Mesenchymal stem cell (in vitro differentiated cells and primary cell): ENCODE measurements around the gene SKIC8. TPM values are rescaled to one million over a fixed set of nuclear protein-coding genes. Genes with fewer than 3 reads are reported as not detected.

ENCODE experiments used
- DNase-seq: peaks from one replicate; pipeline ENCODE4 v3.0.0-alpha.2; 2013
- H2AFZ ChIP-seq: one replicate; pipeline ENCODE4 v1.6.1; 2013; ENCODE audit warnings: low read depth, mild to moderate bottlenecking, control low read depth, inconsistent platforms, low read length, moderate library complexity
- H2AK5ac ChIP-seq: 2 replicates; pipeline ENCODE4 v1.6.1; 2013; ENCODE audit warnings: low read length, moderate library complexity, mild to moderate bottlenecking, inconsistent platforms; ENCODE audit not compliant: severe bottlenecking
- H2BK120ac ChIP-seq: one replicate; pipeline ENCODE4 v1.6.1; 2013; ENCODE audit warnings: low read depth, mild to moderate bottlenecking, inconsistent platforms, low read length, moderate library complexity
- H2BK12ac ChIP-seq, 2 experiments: one replicate each; pipeline ENCODE4 v1.6.1; 2013; ENCODE audit warnings: inconsistent platforms in 2 of 2, low read length in 2 of 2, mild to moderate bottlenecking in 2 of 2, moderate library complexity in 2 of 2, control low read depth in 1 of 2
- H2BK15ac ChIP-seq: one replicate; pipeline ENCODE4 v1.6.1; 2013; ENCODE audit warnings: mild to moderate bottlenecking, low read depth, inconsistent platforms; ENCODE audit not compliant: poor library complexity, severe bottlenecking
- H2BK5ac ChIP-seq: 2 replicates; pipeline ENCODE4 v1.6.1; 2013; ENCODE audit warnings: low read depth, mild to moderate bottlenecking, low read length, control low read depth, inconsistent platforms; ENCODE audit not compliant: poor library complexity, severe bottlenecking
- H3K14ac ChIP-seq, 2 experiments: one replicate each; pipeline ENCODE4 v1.6.1; 2013; ENCODE audit warnings: inconsistent platforms in 2 of 2, low read length in 2 of 2, control low read depth in 1 of 2, mild to moderate bottlenecking in 1 of 2, moderate library complexity in 1 of 2
- H3K18ac ChIP-seq, 2 experiments: one replicate each; pipeline ENCODE4 v1.6.1; 2013; ENCODE audit warnings: inconsistent platforms in 2 of 2, low read length in 2 of 2, control low read depth in 1 of 2, low read depth in 1 of 2, mild to moderate bottlenecking in 1 of 2
- H3K23ac ChIP-seq, 2 experiments: one replicate each; pipeline ENCODE4 v1.6.1; 2013; ENCODE audit warnings: inconsistent platforms in 2 of 2, low read length in 2 of 2, mild to moderate bottlenecking in 2 of 2, moderate library complexity in 2 of 2, control low read depth in 1 of 2
- H3K27ac ChIP-seq: 2 replicates; pipeline ENCODE4 v1.5.1; 2013; ENCODE audit warnings: mild to moderate bottlenecking, moderate library complexity, low read length, control low read depth, inconsistent platforms; ENCODE audit not compliant: poor library complexity, severe bottlenecking
- H3K27me3 ChIP-seq, 2 experiments: 2 replicates each; pipeline versions ENCODE4 v1.6.1 to v1.7.0; 2013; ENCODE audit warnings: low read length in 2 of 2, mild to moderate bottlenecking in 2 of 2, moderate library complexity in 2 of 2, control low read depth in 1 of 2, inconsistent platforms in 1 of 2; ENCODE audit not compliant: control insufficient read depth in 1 of 2, insufficient read depth in 1 of 2
- H3K36me3 ChIP-seq, 2 experiments: 2 replicates each; pipeline versions ENCODE4 v1.6.1 to v1.7.0; 2013; ENCODE audit warnings: low read length in 2 of 2, control low read depth in 1 of 2, inconsistent platforms in 1 of 2, low read depth in 1 of 2, mild to moderate bottlenecking in 1 of 2; ENCODE audit not compliant: insufficient read depth in 2 of 2, control insufficient read depth in 1 of 2
- H3K4ac ChIP-seq, 2 experiments: one replicate each; pipeline ENCODE4 v1.6.1; 2013; ENCODE audit warnings: inconsistent platforms in 2 of 2, low read length in 2 of 2, mild to moderate bottlenecking in 2 of 2, moderate library complexity in 2 of 2, control low read depth in 1 of 2, low read depth in 1 of 2
- H3K4me1 ChIP-seq: 2 replicates; pipeline ENCODE4 v1.6.1; 2013; ENCODE audit warnings: low read depth, low read length, control low read depth; ENCODE audit not compliant: control insufficient read depth, insufficient read depth
- H3K4me2 ChIP-seq: 2 replicates; pipeline ENCODE4 v1.6.1; 2013; ENCODE audit warnings: low read length, mild to moderate bottlenecking, inconsistent platforms; ENCODE audit not compliant: poor library complexity, severe bottlenecking
- H3K4me3 ChIP-seq, 2 experiments: 2 replicates each; pipeline versions ENCODE4 v1.5.1 to v1.7.0; 2013; ENCODE audit warnings: low read length in 2 of 2, mild to moderate bottlenecking in 2 of 2, control low read depth in 1 of 2, low read depth in 1 of 2; ENCODE audit not compliant: insufficient read depth in 1 of 2
- H3K79me1 ChIP-seq: replicated peaks from 2 replicates; pipeline ENCODE4 v1.6.1; 2013; ENCODE audit warnings: mild to moderate bottlenecking, control low read depth, low read length, inconsistent platforms; ENCODE audit not compliant: poor library complexity, severe bottlenecking
- H3K9ac ChIP-seq: 2 replicates; pipeline ENCODE4 v1.7.0; 2013; ENCODE audit warnings: mild to moderate bottlenecking, low read length, moderate library complexity
- H3K9me3 ChIP-seq: 2 replicates; pipeline ENCODE4 v1.7.0; 2013; ENCODE audit warnings: mild to moderate bottlenecking, low read length; ENCODE audit not compliant: control insufficient read depth
- H4K8ac ChIP-seq: one replicate; pipeline ENCODE4 v1.6.1; 2013; ENCODE audit warnings: inconsistent platforms, mild to moderate bottlenecking, low read length, moderate library complexity
- H4K91ac ChIP-seq: one replicate; pipeline ENCODE4 v1.6.1; 2013; ENCODE audit warnings: mild to moderate bottlenecking, low read length, inconsistent platforms
- WGBS: methylation state at CpG from one replicate; pipeline ENCODE4 v1.1.7; 2013; ENCODE audit warnings: mixed read lengths; 5-methylcytosine and 5-hydroxymethylcytosine counted together
- polyA plus RNA-seq, 2 experiments: library from polyadenylated mRNA; stranded (reverse); fragments of 200-250 nt; gene quantifications; one replicate each; pipeline ENCODE4 v1.2.3, GENCODE V29; 2013

SKIC8 gene
- 29.0 TPM for polyA plus RNA-seq (2013, experiment 1 of 2)
- 29.2 TPM for polyA plus RNA-seq (2013, experiment 2 of 2)

DNA sequence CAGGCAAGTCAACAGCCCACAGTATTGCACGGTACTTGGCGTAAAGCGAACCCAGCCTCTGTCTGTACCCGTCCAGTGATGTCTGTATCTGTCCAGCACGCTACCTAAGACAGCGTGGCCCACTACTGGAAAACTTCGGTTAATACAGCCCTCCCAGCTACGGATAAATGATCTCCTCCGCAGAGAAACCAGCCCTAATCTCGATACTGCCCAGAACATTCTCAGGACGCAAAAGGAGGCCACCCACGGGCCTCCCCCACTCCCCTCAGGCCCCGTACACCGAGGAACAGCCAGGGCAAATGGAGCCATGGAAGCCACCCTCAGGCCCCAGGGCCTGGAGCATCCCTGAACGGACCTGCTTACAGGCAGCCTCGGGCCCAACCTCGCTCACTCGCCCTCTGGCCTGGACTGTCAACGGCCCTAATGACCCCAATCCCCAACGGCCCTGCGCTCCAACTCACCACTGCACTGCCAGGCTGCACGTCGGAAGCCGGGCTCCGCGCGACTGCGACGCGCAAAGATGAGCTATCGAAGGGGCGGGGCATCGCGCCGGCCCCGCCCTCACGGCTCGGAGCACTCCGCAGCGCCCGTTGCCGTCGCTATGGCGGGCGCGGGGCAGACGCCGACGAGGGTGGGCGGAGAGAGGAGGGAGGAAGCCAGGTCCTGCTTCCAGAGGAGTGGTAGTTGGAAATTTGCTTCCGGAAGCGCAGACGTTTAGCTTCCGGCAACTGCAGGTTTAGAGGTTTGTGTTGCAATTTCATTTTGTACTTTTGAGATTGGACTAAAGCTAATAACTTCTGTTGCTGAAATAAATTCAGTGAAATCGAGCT lies at the start of gene SKIC8:
Gene SKIC8 (minus strand): TSS at position 509 of the 830 bp plus-strand sequence. CDS start 3,923 bp downstream, outside the sequence.
- H2AK5ac ChIP-seq = peak within 1 kb of the TSS; percentile 31
- no peak within 1 kb of the TSS for H2BK5ac ChIP-seq
- H2AFZ ChIP-seq = peak within 1 kb of the TSS; percentile 65
- peak within 1 kb of the TSS; percentile 91 to 98 for H3K4me3 ChIP-seq
- peak within 1 kb of the TSS; percentile 60 for H3K27ac ChIP-seq
- H3K4me2 ChIP-seq = peak within 1 kb of the TSS; percentile 88
- peaks cover 13% of the 10 kb centered on the region for H3K79me1 ChIP-seq
- DNase-seq = peak; percentile 95
- H4K91ac ChIP-seq = peak within 1 kb of the TSS; percentile 55
- no peak within 1 kb of the TSS for H3K23ac ChIP-seq
- no peaks in the 10 kb centered on the region for H3K9me3 ChIP-seq
- peak within 1 kb of the TSS in 1 of 2 experiments; percentile 64 for H3K4ac ChIP-seq
- peak within 1 kb of the TSS; percentile 96 for H4K8ac ChIP-seq
- peak within 1 kb of the TSS in 1 of 2 experiments; percentile 63 for H3K14ac ChIP-seq
- peak within 1 kb of the TSS; percentile 98 for H3K9ac ChIP-seq
- no peak within 1 kb of the TSS for H2BK120ac ChIP-seq
- H2BK12ac ChIP-seq = no peak within 1 kb of the TSS
- peaks cover 15% of the 10 kb centered on the region for H3K4me1 ChIP-seq
- 1% methylated on average over 53 of the region's 55 CpGs for WGBS
- H3K36me3 ChIP-seq = peaks cover 1 to 14% of the 10 kb centered on the region in 2 experiments
- H3K18ac ChIP-seq = peak within 1 kb of the TSS; percentile 56 to 75
- peak within 1 kb of the TSS; percentile 20 for H2BK15ac ChIP-seq
- no peaks in the 10 kb centered on the region for H3K27me3 ChIP-seq

DNA sequence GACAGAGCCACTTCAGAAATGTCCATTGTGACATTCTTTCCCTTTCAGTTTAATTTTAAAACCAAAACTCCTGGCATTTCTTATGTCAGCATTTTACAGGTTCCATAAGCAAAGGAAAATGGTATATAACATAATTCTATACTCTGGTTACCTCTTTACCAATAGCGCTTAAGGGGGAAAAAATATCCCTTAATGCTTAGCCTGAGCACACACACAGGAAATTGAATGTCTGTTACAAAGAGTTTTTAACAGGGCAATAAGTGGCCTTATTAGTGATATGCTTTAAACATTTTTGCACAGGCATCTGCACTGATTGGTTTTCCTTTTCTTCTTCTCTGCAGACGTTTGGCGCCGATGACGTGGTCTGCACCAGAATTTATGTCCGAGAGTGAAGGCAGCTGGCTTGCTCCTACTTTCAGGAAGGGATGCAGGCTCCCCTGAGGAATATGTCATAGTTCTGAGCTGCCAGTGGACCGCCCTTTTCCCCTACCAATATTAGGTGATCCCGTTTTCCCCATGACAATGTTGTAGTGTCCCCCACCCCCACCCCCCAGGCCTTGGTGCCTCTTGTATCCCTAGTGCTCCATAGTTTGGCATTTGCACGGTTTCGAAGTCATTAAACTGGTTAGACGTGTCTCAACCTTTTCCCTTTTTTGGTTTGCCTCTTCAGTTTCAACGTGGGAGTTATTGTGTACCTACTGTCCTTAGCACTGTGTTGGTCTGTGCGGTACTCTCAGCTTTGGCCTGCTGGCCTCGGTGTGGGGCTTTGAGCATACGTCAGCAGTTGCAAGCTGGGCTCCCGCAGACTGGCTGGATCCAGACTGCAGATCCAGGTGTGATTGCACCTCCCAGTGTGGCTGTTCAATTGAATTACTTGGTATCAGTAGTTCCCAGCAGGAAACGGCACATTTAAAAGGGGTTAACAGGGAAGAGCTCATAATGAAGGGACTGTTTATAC lies 48.5 kb upstream of the SKIC8 start:
- H3K9me3 ChIP-seq = no peaks in the 10 kb centered on the region
- H3K36me3 ChIP-seq = no peaks in the 10 kb centered on the region
- no peaks in the 10 kb centered on the region for H3K4me1 ChIP-seq
- H2BK12ac ChIP-seq = no peak overlapping the region
- no peak overlapping the region for H3K14ac ChIP-seq
- H3K4me3 ChIP-seq = no peak overlapping the region
- H3K9ac ChIP-seq = no peak overlapping the region
- no peak overlapping the region for H2BK15ac ChIP-seq
- 53% methylated on average over 16 of the region's 17 CpGs for WGBS
- no peak overlapping the region for H2BK120ac ChIP-seq
- peak; percentile 49 for DNase-seq
- no peak overlapping the region for H2BK5ac ChIP-seq
- peak overlapping the region; percentile 8 for H4K8ac ChIP-seq
- H3K18ac ChIP-seq = peak overlapping the region in 1 of 2 experiments; percentile 5
- no peak overlapping the region for H2AFZ ChIP-seq
- H3K27ac ChIP-seq = no peak overlapping the region
- no peaks in the 10 kb centered on the region for H3K79me1 ChIP-seq
- no peak overlapping the region for H3K4ac ChIP-seq
- H3K4me2 ChIP-seq = no peak overlapping the region
- H3K27me3 ChIP-seq = peaks cover 34 to 47% of the 10 kb centered on the region in 2 experiments
- no peak overlapping the region for H3K23ac ChIP-seq
- no peak overlapping the region for H2AK5ac ChIP-seq
- H4K91ac ChIP-seq = no peak overlapping the region

DNA sequence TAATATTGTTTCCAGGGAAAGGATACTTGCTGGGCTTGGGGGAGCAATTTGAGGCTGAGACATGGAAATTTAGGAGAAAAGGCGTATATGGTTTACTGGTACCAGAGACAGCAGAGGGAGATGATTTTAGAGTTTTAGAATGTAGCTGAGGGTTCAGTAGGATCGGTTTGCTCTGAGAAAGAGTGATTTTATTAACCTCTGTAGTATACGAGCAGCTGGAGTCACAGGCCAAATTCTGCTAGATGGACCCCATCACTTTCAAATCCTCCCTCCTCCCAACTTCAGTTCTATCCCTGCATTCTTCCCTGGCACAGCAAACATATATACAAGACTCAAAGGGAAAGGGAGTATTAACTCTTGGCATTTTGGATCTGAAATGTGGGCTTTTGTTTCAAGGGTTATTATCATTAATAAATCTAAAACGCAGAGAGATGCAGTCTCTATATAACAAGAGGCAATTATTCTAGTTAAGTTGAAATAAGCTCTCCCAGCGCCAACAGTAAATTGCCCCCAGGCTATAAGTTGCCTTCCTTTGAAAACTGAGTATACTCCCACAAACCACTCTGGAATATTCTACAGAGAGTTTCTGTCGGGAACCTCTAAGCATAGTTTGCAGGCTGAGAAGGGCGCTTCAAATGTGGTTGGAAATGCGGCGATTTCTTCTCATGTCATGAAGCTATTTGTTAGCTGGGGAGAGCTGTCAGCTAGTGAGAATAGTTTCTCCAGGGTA lies 46.2 kb upstream of the SKIC8 start:
- no peak overlapping the region for H3K18ac ChIP-seq
- no peaks in the 10 kb centered on the region for H3K9me3 ChIP-seq
- H3K4me3 ChIP-seq = no peak overlapping the region
- H3K9ac ChIP-seq = no peak overlapping the region
- no peak overlapping the region for H2BK120ac ChIP-seq
- no peaks in the 10 kb centered on the region for H3K36me3 ChIP-seq
- H2BK12ac ChIP-seq = no peak overlapping the region
- no peak for DNase-seq
- no peak overlapping the region for H4K91ac ChIP-seq
- H2AFZ ChIP-seq = no peak overlapping the region
- H3K4me2 ChIP-seq = no peak overlapping the region
- H3K23ac ChIP-seq = no peak overlapping the region
- no peak overlapping the region for H2BK5ac ChIP-seq
- H3K14ac ChIP-seq = no peak overlapping the region
- no peaks in the 10 kb centered on the region for H3K79me1 ChIP-seq
- H3K4me1 ChIP-seq = peaks cover 6% of the 10 kb centered on the region
- no peak overlapping the region for H2AK5ac ChIP-seq
- no peak overlapping the region for H4K8ac ChIP-seq
- H2BK15ac ChIP-seq = no peak overlapping the region
- H3K4ac ChIP-seq = no peak overlapping the region
- H3K27me3 ChIP-seq = peaks cover 56 to 70% of the 10 kb centered on the region in 2 experiments
- WGBS = 91% methylated on average over 7 of the region's 9 CpGs
- no peak overlapping the region for H3K27ac ChIP-seq
